Esophagus (tissue), 2 donors: ENCODE data around the gene CST7. TPM values are rescaled to one million over a fixed set of nuclear protein-coding genes. Genes with fewer than 3 reads are reported as not detected.
"Not testable (repeated sequence)": the region's sequence is repeated elsewhere in the genome, so short reads cannot be mapped to it uniquely, and the experiment has no call there.

ENCODE experiments used
- H3K27ac ChIP-seq, 2 donors: one replicate each; pipeline ENCODE4 v1.5.1; 2013; ENCODE audit warnings: low read depth in 2 of 2, mild to moderate bottlenecking in 2 of 2, inconsistent platforms in 1 of 2, low read length in 1 of 2, moderate library complexity in 1 of 2
- H3K27me3 ChIP-seq, 2 donors: one replicate each; pipeline ENCODE4 v1.6.1; 2013; ENCODE audit warnings: low read length in 2 of 2, control low read depth in 1 of 2, mild to moderate bottlenecking in 1 of 2; ENCODE audit not compliant: insufficient read depth in 2 of 2, control insufficient read depth in 1 of 2
- H3K36me3 ChIP-seq, 2 donors: one replicate each; pipeline ENCODE4 v1.6.1; 2013; ENCODE audit warnings: low read length in 1 of 2; ENCODE audit not compliant: control insufficient read depth in 2 of 2, insufficient read depth in 2 of 2
- H3K4me1 ChIP-seq, 2 donors: one replicate each; pipeline ENCODE4 v1.6.1; 2013; ENCODE audit warnings: low read length in 1 of 2; ENCODE audit not compliant: control insufficient read depth in 2 of 2, insufficient read depth in 2 of 2
- H3K4me3 ChIP-seq, 2 donors: one replicate each; pipeline ENCODE4 v1.5.1; 2013; ENCODE audit warnings: low read length in 2 of 2, mild to moderate bottlenecking in 2 of 2, low read depth in 1 of 2, moderate library complexity in 1 of 2
- H3K9me3 ChIP-seq, 2 donors: one replicate each; pipeline ENCODE4 v1.6.1; 2013; ENCODE audit warnings: mild to moderate bottlenecking in 2 of 2, low read depth in 1 of 2, low read length in 1 of 2, moderate library complexity in 1 of 2; ENCODE audit not compliant: control insufficient read depth in 2 of 2, insufficient read depth in 1 of 2
- WGBS, 2 donors: extraction: QIAGEN DNeasy Blood & Tissue Kit; methylation state at CpG; one replicate each; pipeline ENCODE4 v1.1.7; 2013; 5-methylcytosine and 5-hydroxymethylcytosine counted together
- polyA plus RNA-seq, 2 donors: library from polyadenylated mRNA; stranded (reverse); fragments of 200-250 nt; gene quantifications; one replicate each; pipeline ENCODE4 v1.2.3, GENCODE V29; 2013
- donor health status: healthy with polysubstance abuse.
- donor health status: Bipolar disorder and iron deficiency.

The CST7 gene
- polyA plus RNA-seq, 2 donors, result 1.4 to 2.9 TPM

DNA sequence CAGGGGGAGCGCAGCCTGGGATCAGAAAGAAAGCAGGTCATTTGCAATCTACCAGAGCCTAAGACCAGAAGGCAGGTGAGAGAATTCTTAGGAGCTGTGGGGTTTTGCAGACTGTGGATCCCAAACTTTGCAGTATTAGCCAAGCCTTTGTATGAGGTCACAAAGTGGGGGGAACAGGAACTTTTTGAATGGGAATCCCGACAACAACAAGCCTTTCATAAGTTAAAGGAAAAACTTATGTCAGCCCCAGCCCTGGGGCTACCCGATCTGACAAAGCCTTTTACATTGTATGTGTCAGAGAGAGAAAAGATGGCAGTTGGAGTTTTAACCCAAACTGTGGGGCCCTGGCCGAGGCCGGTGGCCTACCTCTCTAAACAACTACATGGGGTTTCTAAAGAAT lies 19.8 kb upstream of the CST7 start:
- not testable (repeated sequence) for H3K4me1 ChIP-seq, H3K27me3 ChIP-seq, H3K9me3 ChIP-seq, H3K36me3 ChIP-seq, H3K27ac ChIP-seq, H3K4me3 ChIP-seq
- WGBS, 2 donors, result 73 to 76% methylated on average over 5 of the region's 5 CpGs

DNA sequence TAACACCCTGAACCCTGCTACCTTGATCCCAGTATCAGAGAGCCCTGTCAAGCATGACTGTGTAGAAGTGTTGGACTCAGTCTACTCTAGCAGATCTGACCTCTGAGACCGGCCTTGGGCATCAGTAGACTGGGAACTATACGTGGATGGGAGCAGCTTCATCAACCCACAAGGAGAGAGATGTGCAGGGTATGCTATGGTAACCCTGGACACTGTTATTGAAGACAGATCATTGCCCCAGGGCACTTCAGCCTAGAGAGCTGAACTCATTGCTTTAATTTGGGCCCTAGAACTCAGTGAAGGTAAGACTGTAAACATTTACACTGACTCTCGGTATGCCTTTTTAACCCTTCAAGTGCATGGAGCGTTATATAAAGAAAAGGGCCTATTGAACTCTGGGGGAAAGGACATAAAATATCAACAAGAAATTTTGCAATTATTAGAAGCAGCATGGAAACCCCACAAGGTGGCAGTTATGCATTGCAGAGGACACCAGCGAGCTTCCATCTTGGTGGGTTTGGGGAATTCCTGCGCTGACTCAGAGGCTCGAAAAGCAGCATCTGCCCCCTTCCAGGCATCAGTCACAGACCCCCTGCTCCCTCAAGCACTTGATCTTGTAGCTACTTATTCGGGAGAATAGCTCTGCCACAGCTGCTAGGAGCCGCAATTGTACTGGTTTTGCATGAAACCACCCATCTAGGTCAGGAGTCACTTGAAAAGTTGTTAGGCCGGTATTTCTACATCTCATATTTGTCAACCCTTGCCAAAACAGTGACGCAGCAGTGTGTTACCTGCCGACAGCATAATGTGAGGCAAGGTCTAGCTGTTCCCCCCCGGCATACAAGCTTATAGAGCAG lies 19.0 kb upstream of the CST7 start:
- Histone ChIP-seq H3K27ac (peak overlapping the region; percentile 88 to 89), H3K4me3 (peak overlapping the region; percentile 46 to 48)
- not testable (repeated sequence) for H3K36me3 ChIP-seq, H3K9me3 ChIP-seq, H3K27me3 ChIP-seq, H3K4me1 ChIP-seq
- 40 to 43% methylated on average over 13 of the region's 13 CpGs for WGBS, 2 donors

DNA sequence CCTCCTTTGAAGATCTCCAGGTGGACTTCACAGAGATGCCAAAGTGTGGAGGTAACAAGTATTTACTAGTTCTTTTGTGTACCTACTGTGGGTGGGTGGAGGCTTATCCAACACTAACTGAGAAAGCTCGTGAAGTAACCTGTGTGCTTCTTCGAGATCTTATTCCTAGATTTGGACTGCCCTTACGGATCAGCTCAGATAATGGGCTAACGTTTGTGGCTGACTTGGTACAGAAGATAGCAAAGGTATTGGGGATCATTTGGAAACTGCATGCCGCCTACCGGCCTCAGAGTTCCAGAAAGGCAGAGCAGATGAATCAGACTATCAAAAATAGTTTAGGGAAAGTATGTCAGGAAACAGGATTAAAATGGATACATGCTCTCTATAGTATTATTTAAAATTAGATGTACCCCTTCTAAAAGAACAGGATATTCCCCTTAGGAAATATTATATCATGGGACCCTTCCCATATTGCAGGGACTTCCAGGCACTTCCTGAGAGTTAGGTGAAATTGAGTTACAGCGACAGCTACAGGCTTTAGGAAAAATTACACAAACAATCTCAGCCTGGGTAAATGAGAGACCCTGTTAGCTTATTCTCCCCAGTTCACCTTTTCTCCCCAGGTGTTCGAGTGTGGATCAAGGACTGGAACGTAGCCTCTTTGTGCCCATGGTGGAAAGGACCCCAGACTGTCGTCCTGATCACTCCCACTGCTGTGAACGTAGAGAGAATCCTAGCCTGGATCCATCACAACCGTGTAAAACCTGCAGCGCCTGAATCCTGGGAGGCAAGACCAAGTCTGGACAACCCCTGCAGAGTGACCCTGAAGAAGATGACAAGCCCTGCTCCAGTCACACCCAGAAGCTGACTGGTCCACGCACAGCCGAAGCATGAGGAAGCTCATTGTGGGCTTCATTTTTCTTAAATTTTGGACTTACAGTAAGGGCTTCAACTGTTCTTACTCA lies 18.1 kb upstream of the CST7 start:
- 49 to 53% methylated on average over 15 of the region's 15 CpGs for WGBS, 2 donors
- Histone ChIP-seq H3K4me3 (peak overlapping the region; percentile 46 to 48), H3K27ac (peak overlapping the region; percentile 88 to 89)

DNA sequence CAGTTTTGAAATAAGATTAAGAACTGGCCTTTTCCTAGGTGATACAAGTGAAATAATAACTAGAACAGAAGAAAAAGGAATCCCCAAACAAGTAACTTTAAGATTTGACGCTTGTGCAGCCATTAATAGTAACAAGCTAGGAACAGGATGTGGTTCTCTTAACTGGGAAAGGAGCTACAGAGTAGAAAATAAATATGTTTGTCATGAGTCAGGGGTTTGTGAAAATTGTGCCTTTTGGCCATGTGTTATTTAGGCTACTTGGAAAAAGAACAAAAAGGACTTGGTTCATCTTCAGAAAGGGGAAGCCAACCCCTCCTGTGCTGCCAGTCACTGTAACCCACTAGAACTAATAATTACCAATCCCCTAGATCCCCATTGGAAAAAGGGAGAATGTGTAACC lies 17.2 kb upstream of the CST7 start:
- H3K4me1 ChIP-seq, H3K27me3 ChIP-seq, H3K4me3 ChIP-seq, H3K36me3 ChIP-seq, H3K27ac ChIP-seq, H3K9me3 ChIP-seq: not testable (repeated sequence)
- 44 to 58% methylated on average over 1 of the region's 1 CpG for WGBS, 2 donors

More for the DNA sequence above, 18.1 kb upstream of the CST7 start:
- H3K27me3 ChIP-seq, H3K36me3 ChIP-seq, H3K4me1 ChIP-seq, H3K9me3 ChIP-seq: not testable (repeated sequence)

DNA sequence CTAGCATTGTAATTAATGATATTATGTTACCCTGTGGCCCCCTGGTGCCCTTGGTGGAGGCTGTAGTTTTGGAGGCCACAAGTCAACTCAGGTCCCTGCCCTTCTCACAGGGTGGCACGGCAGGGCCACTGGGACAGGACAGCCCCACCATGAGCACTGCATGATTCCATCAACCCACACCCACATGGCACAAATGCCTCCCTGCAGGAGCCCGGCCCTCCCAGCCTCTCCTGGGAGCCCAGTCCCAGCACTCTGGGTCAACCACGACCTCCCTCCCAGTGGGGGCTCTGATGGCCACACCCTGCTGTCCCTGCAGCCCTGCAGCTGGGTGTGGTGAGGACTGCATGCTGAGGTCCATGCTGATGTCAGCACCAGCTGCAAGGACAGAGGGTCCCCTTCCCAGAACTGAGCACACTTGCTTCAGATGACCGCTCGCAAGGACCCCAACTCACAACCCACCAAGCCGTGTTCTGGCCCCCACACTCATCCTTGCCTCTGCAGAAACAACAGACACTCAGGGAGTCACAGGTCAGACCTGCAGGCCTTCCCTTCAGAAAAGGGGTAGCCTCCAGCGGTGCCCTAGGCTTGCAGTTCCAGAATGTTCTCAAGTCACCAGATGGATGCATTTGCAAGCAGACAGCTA lies 15.7 kb upstream of the CST7 start:
- Histone ChIP-seq H3K4me3 (no peak overlapping the region), H3K9me3 (peaks cover 2 to 3% of the 10 kb centered on the region in 2 donors), H3K36me3 (no peaks in the 10 kb centered on the region), H3K27me3 (no peaks in the 10 kb centered on the region), H3K27ac (no peak overlapping the region), H3K4me1 (peaks cover 0 to 5% of the 10 kb centered on the region in 2 donors)
- 89 to 91% methylated on average over 7 of the region's 7 CpGs for WGBS, 2 donors

DNA sequence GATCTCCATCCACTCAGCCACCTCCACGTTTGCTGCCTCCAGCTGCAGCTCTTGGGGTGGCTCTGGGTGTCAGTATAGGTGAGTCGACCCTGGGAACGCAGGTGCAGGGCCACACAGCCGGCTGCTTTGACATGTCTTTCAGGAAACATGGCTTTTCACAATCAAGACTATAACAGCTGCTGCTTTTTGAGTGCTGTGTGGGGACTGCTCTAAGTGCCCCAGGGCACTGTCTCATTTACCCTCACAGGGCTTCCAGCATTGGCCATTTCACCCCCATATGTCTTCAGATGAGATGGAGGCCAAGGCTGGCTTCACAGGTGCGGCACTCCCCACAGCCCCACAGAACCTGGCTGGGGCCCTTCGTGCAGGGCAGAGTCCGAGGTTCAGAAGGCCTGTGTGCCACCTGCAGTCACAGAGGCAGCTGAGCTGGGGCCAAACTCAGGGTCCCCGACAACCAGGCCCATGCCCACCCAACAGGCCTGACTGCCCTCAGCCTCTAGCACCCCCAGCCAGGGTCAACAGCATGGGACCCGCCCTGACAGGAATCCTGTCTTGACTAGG lies 14.9 kb upstream of the CST7 start:
- Histone ChIP-seq H3K36me3 (no peaks in the 10 kb centered on the region), H3K4me3 (no peak overlapping the region), H3K4me1 (peaks cover 0 to 5% of the 10 kb centered on the region in 2 donors), H3K9me3 (peaks cover 2 to 3% of the 10 kb centered on the region in 2 donors), H3K27me3 (no peaks in the 10 kb centered on the region), H3K27ac (no peak overlapping the region)
- WGBS, 2 donors, result 65 to 83% methylated on average over 9 of the region's 9 CpGs

DNA sequence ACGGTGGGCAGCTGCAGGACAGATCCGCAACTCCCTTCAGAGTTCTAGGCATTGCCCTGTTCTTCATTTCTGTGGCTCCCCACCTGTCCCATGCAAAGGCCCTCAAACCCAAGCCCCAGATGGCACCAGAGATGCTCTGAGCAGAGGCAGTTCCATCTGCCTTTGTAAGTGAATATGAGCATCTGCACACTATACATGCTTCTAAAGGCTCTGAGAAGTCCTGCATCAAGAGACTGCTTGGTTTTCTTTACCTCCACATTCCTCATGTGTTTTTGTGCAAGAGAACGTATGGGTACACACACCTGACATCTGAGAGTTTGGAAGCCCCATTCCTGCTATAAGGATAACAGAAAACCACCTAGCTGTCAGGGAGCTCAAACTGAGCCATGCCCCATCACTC lies 14.4 kb upstream of the CST7 start:
- Histone ChIP-seq H3K4me1 (peaks cover 0 to 4% of the 10 kb centered on the region in 2 donors), H3K9me3 (peaks cover 2 to 3% of the 10 kb centered on the region in 2 donors), H3K4me3 (no peak overlapping the region), H3K27ac (no peak overlapping the region), H3K36me3 (no peaks in the 10 kb centered on the region), H3K27me3 (no peaks in the 10 kb centered on the region)
- 74 to 85% methylated on average over 3 of the region's 3 CpGs for WGBS, 2 donors

DNA sequence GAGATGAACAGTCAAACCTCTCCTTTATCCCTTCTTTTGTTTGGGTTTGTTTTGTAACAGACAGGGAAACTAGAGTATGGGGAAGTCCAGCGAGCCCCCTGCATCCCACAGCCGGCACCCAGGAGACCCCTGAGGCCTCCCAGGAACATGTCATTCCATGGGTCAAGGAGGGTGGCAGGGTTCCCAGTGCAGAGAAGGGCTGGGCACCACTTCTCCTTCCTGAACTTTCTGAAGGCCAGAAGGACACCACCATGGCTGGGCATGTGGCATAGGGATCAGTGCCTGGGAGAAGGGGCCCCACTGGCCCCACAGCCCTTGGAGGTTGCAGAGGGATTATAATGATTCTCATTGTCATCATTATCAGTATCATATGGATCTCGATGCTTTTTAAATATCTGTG lies 13.9 kb upstream of the CST7 start:
- WGBS, 2 donors, result 87 to 93% methylated on average over 3 of the region's 3 CpGs

More for the DNA sequence above, 13.9 kb upstream of the CST7 start:
- H3K36me3 ChIP-seq, result no peaks in the 10 kb centered on the region
- H3K4me3 ChIP-seq, result no peak overlapping the region
- H3K27ac ChIP-seq, result no peak overlapping the region
- H3K4me1 ChIP-seq, result peaks cover 0 to 2% of the 10 kb centered on the region in 2 donors
- H3K9me3 ChIP-seq, result peaks cover 2 to 3% of the 10 kb centered on the region in 2 donors
- no peaks in the 10 kb centered on the region for H3K27me3 ChIP-seq
